HCT116 (cell line): Measurements from ENCODE around the gene ZNF79. TPM values are rescaled to one million over a fixed set of nuclear protein-coding genes. Genes with fewer than 3 reads are reported as not detected.

Source experiments
- ATAC-seq: fragments of 200-7000 bp; cut with Tn5 transposase; 2 replicates; pipeline ENCODE4 v1.9.1; 2020; ENCODE audit warnings: mild to moderate bottlenecking, moderate library complexity
- BruUV-seq: library from RNA; stranded (reverse); fragments of 400-500 nt; replicated peaks from 2 replicates; lab custom pipeline; 2021; lab: Mats Ljungman, UMichigan
- CTCF ChIA-PET: fragments of 300-600 bp; sonication (Branson Sonifier 250); formaldehyde crosslinking; loops from one replicate; lab custom pipeline; 2021; ENCODE audit warnings: antibody characterized with exemption; lab: Charles Lee
- POLR2A ChIA-PET: fragments of 300-600, 350-600 bp; sonication (Branson Sonifier 250); formaldehyde crosslinking; loops from one replicate; lab custom pipeline; 2021; ENCODE audit warnings: antibody characterized with exemption; lab: Charles Lee
- RAD21 ChIA-PET, 2 experiments: fragments of 300-600 bp; sonication (Branson Sonifier 250); formaldehyde crosslinking; loops; one replicate each; lab custom pipeline; 2023; ENCODE audit warnings: low total read pairs in 2 of 2; ENCODE audit not compliant: uncharacterized antibody in 2 of 2, unreplicated experiment in 2 of 2, low non-redundant PET in 1 of 2; lab: Charles Lee
- DNase-seq: peaks from one replicate; pipeline ENCODE4 v3.0.0-alpha.2; 2010; ENCODE audit warnings: low read depth, low spot score
- H2AFZ ChIP-seq: fragments of 200-600 bp; shearing (Covaris generic), sonication (generic); 2 replicates; pipeline ENCODE4 v1.6.1; 2017; ENCODE audit warnings: low read depth, mixed run types, mixed read lengths, antibody characterized with exemption, low read length; ENCODE audit not compliant: poor library complexity, severe bottlenecking
- H3K27ac ChIP-seq: 2 replicates; pipeline ENCODE4 v1.5.1; 2012; ENCODE audit warnings: low read depth, low read length
- H3K27me3 ChIP-seq: fragments of 200-600 bp; sonication (generic); 2 replicates; pipeline ENCODE4 v1.6.1; 2016; ENCODE audit warnings: mixed run types, low read length, mixed read lengths; ENCODE audit not compliant: insufficient read depth
- H3K36me3 ChIP-seq, 2 experiments: fragments of 200-500 bp in 1 of 2; fragments of 200-600 bp in 1 of 2; sonication (Bioruptor generic) in 1 of 2; sonication (generic) in 1 of 2; 2 replicates each; pipeline versions ENCODE4 v1.5.1 to v1.6.1; 2014 to 2016; ENCODE audit warnings: low read length in 2 of 2, inconsistent platforms in 1 of 2, mixed read lengths in 1 of 2, mixed run types in 1 of 2; ENCODE audit not compliant: insufficient read depth in 2 of 2, control insufficient read depth in 1 of 2
- H3K4me1 ChIP-seq, 2 experiments: fragments of 200-600 bp in 1 of 2; sonication (generic) in 1 of 2; 2 replicates each; pipeline versions ENCODE4 v1.5.1 to v1.6.1; 2012 to 2017; ENCODE audit warnings: low read length in 2 of 2, inconsistent platforms in 1 of 2, mild to moderate bottlenecking in 1 of 2, mixed read lengths in 1 of 2, mixed run types in 1 of 2, moderate library complexity in 1 of 2; ENCODE audit not compliant: insufficient read depth in 2 of 2, control insufficient read depth in 1 of 2
- H3K4me2 ChIP-seq: fragments of 200-600 bp; sonication (generic); 2 replicates; pipeline ENCODE4 v1.6.1; 2017; ENCODE audit warnings: mixed run types, low read length, mixed read lengths
- H3K4me3 ChIP-seq, 2 experiments: fragments of 200-600 bp in 1 of 2; sonication (generic) in 1 of 2; replicated peaks in 1 of 2; 2 replicates each; pipeline ENCODE4 v1.5.1; 2011 to 2016; ENCODE audit warnings: low read length in 2 of 2, control low read depth in 1 of 2, low read depth in 1 of 2, mild to moderate bottlenecking in 1 of 2, mixed read lengths in 1 of 2, mixed run types in 1 of 2
- H3K79me2 ChIP-seq: fragments of 200-600 bp; sonication (generic); 2 replicates; pipeline ENCODE4 v1.6.1; 2017; ENCODE audit warnings: mild to moderate bottlenecking, mixed run types, low read length, moderate library complexity, mixed read lengths; ENCODE audit not compliant: insufficient read depth
- H3K9ac ChIP-seq: fragments of 200-600 bp; sonication (generic); 2 replicates; pipeline ENCODE4 v1.6.1; 2016; ENCODE audit warnings: low read length, mixed read lengths
- H3K9me2 ChIP-seq: fragments of 200-600 bp; sonication (generic), shearing (Covaris generic); 2 replicates; pipeline ENCODE4 v1.6.1; 2017; ENCODE audit warnings: mixed run types, mild to moderate bottlenecking, moderate library complexity; ENCODE audit not compliant: insufficient read depth
- H3K9me3 ChIP-seq, 2 experiments: fragments of 200-500 bp in 1 of 2; fragments of 200-600 bp in 1 of 2; sonication (Bioruptor generic) in 1 of 2; sonication (generic) in 1 of 2; 2 replicates each; pipeline ENCODE4 v1.6.1; 2014 to 2017; ENCODE audit warnings: low read length in 2 of 2, mixed read lengths in 2 of 2, inconsistent platforms in 1 of 2, low read depth in 1 of 2, mild to moderate bottlenecking in 1 of 2, mixed run types in 1 of 2, moderate library complexity in 1 of 2; ENCODE audit not compliant: control insufficient read depth in 1 of 2, insufficient read depth in 1 of 2
- H4K20me1 ChIP-seq: fragments of 200-600 bp; sonication (generic), shearing (Covaris generic); 2 replicates; pipeline ENCODE4 v1.6.1; 2017; ENCODE audit warnings: mixed run types, mild to moderate bottlenecking, moderate library complexity; ENCODE audit not compliant: insufficient read depth
- ELF1 ChIP-seq: IDR thresholded peaks from 2 replicates; pipeline ENCODE4 v1.6.1; 2012; ENCODE audit warnings: low read depth, borderline replicate concordance
- EZH2 ChIP-seq: fragments of 200-600 bp; sonication (generic); IDR thresholded peaks from 2 replicates; pipeline ENCODE4 v1.6.1; 2017; ENCODE audit warnings: antibody characterized with exemption, mixed run types
- EZH2phosphoT487 ChIP-seq: fragments of 200-600 bp; IDR thresholded peaks from 2 replicates; pipeline ENCODE4 v1.6.1; 2018; ENCODE audit warnings: antibody characterized with exemption, borderline replicate concordance
- FOSL1 ChIP-seq: IDR thresholded peaks from 2 replicates; pipeline ENCODE4 v1.6.1; 2012; ENCODE audit warnings: low read depth
- POLR2A ChIP-seq: IDR thresholded peaks from 2 replicates; pipeline ENCODE4 v1.7.0; 2011; ENCODE audit warnings: borderline replicate concordance; ENCODE audit not compliant: insufficient read depth, insufficient read length; ENCODE audit errors: extremely low read depth
- SP1 ChIP-seq: IDR thresholded peaks from 2 replicates; pipeline ENCODE4 v1.6.1; 2012; ENCODE audit warnings: low read depth
- YY1 ChIP-seq: IDR thresholded peaks from 2 replicates; pipeline ENCODE4 v1.6.1; 2011; ENCODE audit warnings: low read length, low read depth, moderate library complexity, mild to moderate bottlenecking; ENCODE audit not compliant: insufficient replicate concordance; ENCODE audit errors: extremely low read depth
- ZFX ChIP-seq: fragments of 450-650 bp; IDR thresholded peaks from 2 replicates; pipeline ENCODE4 v1.6.1; 2017
- ZNF274 ChIP-seq: fragments of 200-500 bp; sonication (Bioruptor generic); IDR thresholded peaks from 2 replicates; pipeline ENCODE4 v1.6.1; 2014; ENCODE audit warnings: mild to moderate bottlenecking, low read depth, low read length, inconsistent platforms
- intact Hi-C: fragments of 100-400 bp; cut with micrococcal nuclease; formaldehyde crosslinking; loops from 2 replicates; pipeline ENCODE4 v1.10.0; 2022
- total RNA-seq: library from RNA; stranded (reverse); gene quantifications from one replicate; pipeline ENCODE4 v1.2.1, GENCODE V29; 2021; ENCODE audit not compliant: unreplicated experiment
- TF ChIP-seq, protein P1 (sequence below), 3 experiments: fragments of 200-600 bp in 1 of 3; sonication (generic) in 1 of 3; IDR thresholded peaks in 2 of 3; conservative IDR thresholded peaks in 1 of 3; 2 replicates each; pipeline ENCODE4 v1.5.1; 2012 to 2017; ENCODE audit warnings: low read depth in 2 of 3, low read length in 2 of 3, antibody characterized with exemption in 1 of 3, borderline replicate concordance in 1 of 3, control low read depth in 1 of 3, mild to moderate bottlenecking in 1 of 3, mixed read lengths in 1 of 3, mixed run types in 1 of 3, moderate library complexity in 1 of 3; ENCODE audit not compliant: insufficient read depth in 1 of 3
- TF ChIP-seq, protein P2 (sequence below): IDR thresholded peaks from 2 replicates; pipeline ENCODE4 v1.6.1; 2012
- TF ChIP-seq, protein P3 (sequence below): IDR thresholded peaks from 2 replicates; pipeline ENCODE4 v1.6.1; 2012

ZNF79 gene
- total RNA-seq, 1 experiment from 2014 or later, result 5.3 TPM

DNA sequence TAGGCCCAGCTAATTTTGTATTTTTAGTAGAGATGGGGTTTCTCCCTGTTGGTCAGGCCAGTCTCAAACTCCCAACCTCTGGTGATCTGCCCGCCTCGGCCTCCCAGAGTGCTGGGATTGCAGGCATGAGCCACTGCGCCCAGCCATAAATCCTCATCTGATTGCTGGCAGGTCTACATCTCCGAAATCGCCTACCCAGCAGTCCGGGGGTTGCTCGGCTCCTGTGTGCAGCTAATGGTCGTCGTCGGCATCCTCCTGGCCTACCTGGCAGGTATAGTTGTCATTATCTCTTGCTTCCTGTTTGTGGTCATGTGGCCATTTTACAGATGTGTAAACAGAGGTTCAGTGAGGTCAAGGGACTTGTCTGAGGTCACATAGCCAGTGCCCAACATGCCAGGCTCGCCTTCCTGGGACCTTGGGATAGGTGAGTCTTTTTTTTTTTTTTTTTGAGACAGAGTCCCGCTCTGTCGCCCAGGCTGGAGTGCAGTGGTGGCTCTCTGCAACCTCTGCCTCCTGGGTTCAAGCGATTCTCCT lies 24.4 kb upstream of the ZNF79 start:
- H3K4me3 ChIP-seq, result no peak overlapping the region
- CTCF ChIA-PET, result interaction anchor here (1.7 kb wide), 1 partner anchor 176 kb away, joined by 4 read pairs; no protein-coding TSS in a partner anchor
- TF ChIP-seq, protein P1, sequence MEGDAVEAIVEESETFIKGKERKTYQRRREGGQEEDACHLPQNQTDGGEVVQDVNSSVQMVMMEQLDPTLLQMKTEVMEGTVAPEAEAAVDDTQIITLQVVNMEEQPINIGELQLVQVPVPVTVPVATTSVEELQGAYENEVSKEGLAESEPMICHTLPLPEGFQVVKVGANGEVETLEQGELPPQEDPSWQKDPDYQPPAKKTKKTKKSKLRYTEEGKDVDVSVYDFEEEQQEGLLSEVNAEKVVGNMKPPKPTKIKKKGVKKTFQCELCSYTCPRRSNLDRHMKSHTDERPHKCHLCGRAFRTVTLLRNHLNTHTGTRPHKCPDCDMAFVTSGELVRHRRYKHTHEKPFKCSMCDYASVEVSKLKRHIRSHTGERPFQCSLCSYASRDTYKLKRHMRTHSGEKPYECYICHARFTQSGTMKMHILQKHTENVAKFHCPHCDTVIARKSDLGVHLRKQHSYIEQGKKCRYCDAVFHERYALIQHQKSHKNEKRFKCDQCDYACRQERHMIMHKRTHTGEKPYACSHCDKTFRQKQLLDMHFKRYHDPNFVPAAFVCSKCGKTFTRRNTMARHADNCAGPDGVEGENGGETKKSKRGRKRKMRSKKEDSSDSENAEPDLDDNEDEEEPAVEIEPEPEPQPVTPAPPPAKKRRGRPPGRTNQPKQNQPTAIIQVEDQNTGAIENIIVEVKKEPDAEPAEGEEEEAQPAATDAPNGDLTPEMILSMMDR (IDR thresholded peaks at IDR 0.05 in 2 of 3, conservative IDR thresholded peaks at IDR 0.05 in 1 of 3; ENCODE audit: borderline replicate concordance in 1 of 3, insufficient read depth in 1 of 3, low read depth in 2 of 3, low read length in 2 of 3), result no peak
- no peak for TF ChIP-seq FOSL1
- no peak for TF ChIP-seq POLR2A
- TF ChIP-seq ZFX, result no peak
- BruUV-seq, result no TSS peak
- RAD21 ChIA-PET, result no interaction called here
- H3K27me3 ChIP-seq, result no peaks in the 10 kb centered on the region
- H3K4me1 ChIP-seq, result peaks cover 3 to 24% of the 10 kb centered on the region in 2 experiments; a peak in 3 of 4 replicates
- H4K20me1 ChIP-seq, result no peaks in the 10 kb centered on the region
- ATAC-seq (no peak), DNase-seq (no peak)
- no peak overlapping the region for H3K9ac ChIP-seq
- H2AFZ ChIP-seq, result no peak overlapping the region
- peaks cover 4% of the 10 kb centered on the region; the same call in 1 of the 2 replicates for H3K79me2 ChIP-seq
- H3K36me3 ChIP-seq, result peaks cover 0 to 2% of the 10 kb centered on the region in 2 experiments; a peak in 1 of 4 replicates
- H3K27ac ChIP-seq, result no peak overlapping the region
- POLR2A ChIA-PET, result no interaction called here
- H3K9me3 ChIP-seq, result no peaks in the 10 kb centered on the region
- H3K4me2 ChIP-seq, result no peak overlapping the region
- H3K9me2 ChIP-seq, result no peaks in the 10 kb centered on the region
- intact Hi-C loops, result no loop called here

DNA sequence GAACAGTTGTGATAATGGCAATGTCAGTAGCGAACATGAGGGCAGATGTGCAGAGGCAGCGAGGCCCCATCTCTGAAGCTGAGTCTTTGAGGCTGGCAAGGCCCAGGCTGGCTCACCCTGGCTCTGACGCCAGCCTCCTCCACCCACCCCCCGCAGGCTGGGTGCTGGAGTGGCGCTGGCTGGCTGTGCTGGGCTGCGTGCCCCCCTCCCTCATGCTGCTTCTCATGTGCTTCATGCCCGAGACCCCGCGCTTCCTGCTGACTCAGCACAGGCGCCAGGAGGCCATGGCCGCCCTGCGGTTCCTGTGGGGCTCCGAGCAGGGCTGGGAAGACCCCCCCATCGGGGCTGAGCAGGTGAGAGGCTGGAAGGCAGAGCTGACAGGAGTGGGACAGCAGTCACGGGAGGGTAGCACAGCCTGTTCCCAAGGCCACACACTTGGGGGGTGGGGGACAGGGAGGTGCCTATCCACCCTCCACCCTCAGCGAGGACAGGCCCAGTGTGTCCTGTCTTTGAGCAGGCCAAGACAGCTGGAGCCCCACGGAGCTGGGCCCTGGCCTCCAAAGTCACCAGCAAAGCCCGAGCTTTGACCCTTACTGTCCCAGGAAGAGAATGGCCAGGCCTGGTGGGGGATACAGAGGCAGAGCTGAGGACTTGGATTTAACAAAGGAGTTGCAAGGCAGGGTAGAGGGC lies 21.6 kb upstream of the ZNF79 start:
- Histone ChIP-seq H3K9ac (no peak overlapping the region), H3K79me2 (peaks cover 4% of the 10 kb centered on the region; the same call in 1 of the 2 replicates), H3K36me3 (peaks cover 2 to 5% of the 10 kb centered on the region in 2 experiments; a peak in 1 of 4 replicates), H4K20me1 (no peaks in the 10 kb centered on the region), H3K9me3 (no peaks in the 10 kb centered on the region), H3K27me3 (no peaks in the 10 kb centered on the region), H2AFZ (no peak overlapping the region), H3K9me2 (no peaks in the 10 kb centered on the region), H3K27ac (no peak overlapping the region), H3K4me1 (peaks cover 0 to 10% of the 10 kb centered on the region in 2 experiments; a peak in 1 of 4 replicates), H3K4me3 (no peak overlapping the region), H3K4me2 (no peak overlapping the region)
- CTCF ChIA-PET, result no interaction called here
- no peak for TF ChIP-seq EZH2phosphoT487
- TF ChIP-seq, protein P2, sequence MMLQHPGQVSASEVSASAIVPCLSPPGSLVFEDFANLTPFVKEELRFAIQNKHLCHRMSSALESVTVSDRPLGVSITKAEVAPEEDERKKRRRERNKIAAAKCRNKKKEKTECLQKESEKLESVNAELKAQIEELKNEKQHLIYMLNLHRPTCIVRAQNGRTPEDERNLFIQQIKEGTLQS, result no peak
- no peak for TF ChIP-seq YY1
- TF ChIP-seq POLR2A, result no peak
- no peak for TF ChIP-seq FOSL1
- no peak for TF ChIP-seq EZH2
- TF ChIP-seq, protein P3, sequence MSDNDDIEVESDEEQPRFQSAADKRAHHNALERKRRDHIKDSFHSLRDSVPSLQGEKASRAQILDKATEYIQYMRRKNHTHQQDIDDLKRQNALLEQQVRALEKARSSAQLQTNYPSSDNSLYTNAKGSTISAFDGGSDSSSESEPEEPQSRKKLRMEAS, result no peak
- TF ChIP-seq ZNF274, result no peak
- no peak for TF ChIP-seq SP1
- TF ChIP-seq ELF1, result no peak
- no peak for DNase-seq
- BruUV-seq, result no TSS peak
- no peak for ATAC-seq
- intact Hi-C loops, result no loop called here
- RAD21 ChIA-PET, result no interaction called here
- POLR2A ChIA-PET, result interaction anchor here (0.6 kb wide), 1 partner anchor 362 kb away, joined by 3 read pairs; no protein-coding TSS in a partner anchor
